ENCODE results near the gene PACSIN2.

DNA sequence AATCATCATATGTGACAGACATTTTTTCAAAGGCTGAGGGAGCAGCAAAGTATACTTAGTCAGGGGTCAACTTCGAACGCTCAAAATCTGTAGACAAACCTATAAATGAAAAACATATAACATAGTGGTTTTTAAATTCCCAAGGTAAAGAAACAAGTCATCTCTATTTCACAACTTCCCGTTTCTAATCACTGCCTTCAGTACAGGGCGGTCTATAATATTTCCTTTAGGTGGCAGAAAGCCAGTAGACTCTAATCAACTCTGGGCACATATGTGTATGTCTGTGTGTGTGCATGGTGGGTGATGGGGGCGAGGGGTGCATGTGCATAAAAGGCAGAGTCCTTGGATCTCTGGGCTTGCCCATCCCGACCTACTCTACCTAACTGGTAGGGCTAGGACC is 102.9 kb downstream of the PACSIN2 start:
- TF ChIP-seq, protein P1, sequence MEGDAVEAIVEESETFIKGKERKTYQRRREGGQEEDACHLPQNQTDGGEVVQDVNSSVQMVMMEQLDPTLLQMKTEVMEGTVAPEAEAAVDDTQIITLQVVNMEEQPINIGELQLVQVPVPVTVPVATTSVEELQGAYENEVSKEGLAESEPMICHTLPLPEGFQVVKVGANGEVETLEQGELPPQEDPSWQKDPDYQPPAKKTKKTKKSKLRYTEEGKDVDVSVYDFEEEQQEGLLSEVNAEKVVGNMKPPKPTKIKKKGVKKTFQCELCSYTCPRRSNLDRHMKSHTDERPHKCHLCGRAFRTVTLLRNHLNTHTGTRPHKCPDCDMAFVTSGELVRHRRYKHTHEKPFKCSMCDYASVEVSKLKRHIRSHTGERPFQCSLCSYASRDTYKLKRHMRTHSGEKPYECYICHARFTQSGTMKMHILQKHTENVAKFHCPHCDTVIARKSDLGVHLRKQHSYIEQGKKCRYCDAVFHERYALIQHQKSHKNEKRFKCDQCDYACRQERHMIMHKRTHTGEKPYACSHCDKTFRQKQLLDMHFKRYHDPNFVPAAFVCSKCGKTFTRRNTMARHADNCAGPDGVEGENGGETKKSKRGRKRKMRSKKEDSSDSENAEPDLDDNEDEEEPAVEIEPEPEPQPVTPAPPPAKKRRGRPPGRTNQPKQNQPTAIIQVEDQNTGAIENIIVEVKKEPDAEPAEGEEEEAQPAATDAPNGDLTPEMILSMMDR (IDR thresholded peaks at IDR 0.05), result no peak
- TF ChIP-seq ZFX (IDR thresholded peaks at IDR 0.05; ENCODE audit: borderline replicate concordance), result no peak
